ENCODE measurements around the gene FAM120B. TPM values are rescaled to one million over a fixed set of nuclear protein-coding genes. Genes with fewer than 3 reads are reported as not detected.

The FAM120B gene
- total RNA-seq, 1 experiment from 2014 or later = 25.2 TPM

- Histone ChIP-seq H3K9me3 (ENCODE audit: control insufficient read depth in 1 of 2, insufficient read depth in 1 of 2, low read depth in 1 of 2, low read length in 2 of 2) (no peaks in the 10 kb centered on the region), H3K9ac (ENCODE audit: low read length) (no peak overlapping the region), H3K79me2 (ENCODE audit: insufficient read depth, low read length) (no peaks in the 10 kb centered on the region), H3K4me2 (ENCODE audit: low read length) (no peak overlapping the region), H3K27me3 (ENCODE audit: insufficient read depth, low read length) (no peaks in the 10 kb centered on the region), H3K4me1 (ENCODE audit: control insufficient read depth in 1 of 2, insufficient read depth in 2 of 2, low read length in 2 of 2) (no peaks in the 10 kb centered on the region), H3K4me3 (replicated peaks in 1 of 2; ENCODE audit: low read depth in 1 of 2, low read length in 2 of 2) (no peak overlapping the region), H3K9me2 (ENCODE audit: insufficient read depth) (no peaks in the 10 kb centered on the region), H3K27ac (ENCODE audit: low read depth, low read length) (no peak overlapping the region), H4K20me1 (ENCODE audit: insufficient read depth) (no peaks in the 10 kb centered on the region), H2AFZ (ENCODE audit: low read depth, low read length, poor library complexity, severe bottlenecking) (no peak overlapping the region), H3K36me3 (ENCODE audit: control insufficient read depth in 1 of 2, insufficient read depth in 2 of 2, low read length in 2 of 2) (peaks cover 3 to 7% of the 10 kb centered on the region in 2 experiments; a peak in 3 of 4 replicates)
- intact Hi-C loops (cut with micrococcal nuclease) = no loop called here
- TF ChIP-seq MAX (IDR thresholded peaks at IDR 0.05) (no peak), REST (IDR thresholded peaks at IDR 0.05; ENCODE audit: low read depth) (no peak), CTCF (IDR thresholded peaks at IDR 0.05 in 2 of 3, conservative IDR thresholded peaks at IDR 0.05 in 1 of 3; ENCODE audit: borderline replicate concordance in 1 of 3, insufficient read depth in 1 of 3, low read depth in 2 of 3, low read length in 2 of 3) (no peak), YY1 (IDR thresholded peaks at IDR 0.05; ENCODE audit: extremely low read depth, insufficient replicate concordance, low read depth, low read length) (no peak), EGR1 (IDR thresholded peaks at IDR 0.05; ENCODE audit: low read depth) (no peak), SIN3A (IDR thresholded peaks at IDR 0.05; ENCODE audit: low read depth) (no peak), SP1 (IDR thresholded peaks at IDR 0.05; ENCODE audit: low read depth) (no peak)
- CTCF ChIA-PET = no interaction called here
- DNase-seq (ENCODE audit: low read depth, low spot score) (no peak), ATAC-seq (no peak)
- POLR2A ChIA-PET = no interaction called here
- RAD21 ChIA-PET (ENCODE audit: low non-redundant PET in 1 of 2, low total read pairs in 2 of 2, uncharacterized antibody in 2 of 2, unreplicated experiment in 2 of 2) = no interaction called here
- BruUV-seq (replicated peaks) = no TSS peak
These were observed 98.1 kb downstream of the FAM120B start for GRCh38 chr6:170404697-170405096.

Data from HCT116 (cell line).